Measurements from ENCODE around the gene PLEKHH1.

DNA sequence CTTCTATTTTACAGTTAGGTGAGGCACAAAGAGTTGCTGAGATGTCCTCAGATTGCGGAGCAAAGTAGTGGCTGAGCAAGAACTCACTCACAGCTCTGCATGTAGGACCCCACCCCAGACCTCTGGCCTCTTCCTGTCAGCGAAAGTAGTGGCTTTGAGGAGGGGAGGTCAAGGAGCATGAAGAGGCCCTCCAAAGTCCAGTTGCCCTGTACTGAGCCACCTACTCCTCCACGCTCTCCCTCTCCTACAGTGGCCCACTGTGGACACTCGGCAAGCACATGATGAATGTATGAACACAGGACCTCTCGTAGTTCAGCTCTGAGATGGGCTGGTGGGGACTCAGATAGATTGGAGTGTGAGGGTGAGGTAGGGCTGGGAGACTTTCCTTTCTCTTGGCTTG lies 5.3 kb upstream of the PLEKHH1 start:
- TF ChIP-seq CTCF (IDR thresholded peaks at IDR 0.05) (no peak), EZH2 (IDR thresholded peaks at IDR 0.05) (no peak), EZH2phosphoT487 (IDR thresholded peaks at IDR 0.05) (no peak)
